G401 (cell line): Measurements from ENCODE around the gene SOCS6. TPM values are rescaled to one million over a fixed set of nuclear protein-coding genes. Genes with fewer than 3 reads are reported as not detected.

Experiments used
- DNase-seq: peaks from one replicate; pipeline ENCODE4 v3.0.0-alpha.2; 2015; ENCODE audit warnings: low spot score
- in situ Hi-C: cut with HindIII; loops from 2 replicates; pipeline ENCODE4 v1.10.0; 2016; ENCODE audit warnings: low sequenced_read_pairs, mixed read lengths
- total RNA-seq: library from RNA; depleted of rRNA; stranded (reverse); fragments of >200 nt; shearing (Covaris generic); gene quantifications from 2 replicates; pipeline ENCODE4 v1.2.3, GENCODE V29; 2014

SOCS6 gene
- total RNA-seq, 1 experiment from 2014 or later: 52.1 TPM

- no peak for DNase-seq
- in situ Hi-C loops: no loop called here
Observed at GRCh38 chr18:70284976-70285620, 3.7 kb upstream of the SOCS6 start.

GRCh38 chr18:70287731-70288130 lies 1.1 kb upstream of the SOCS6 start:
- DNase-seq: no peak
- in situ Hi-C loops: no loop called here

- in situ Hi-C loops: no loop called here
Observed at GRCh38 chr18:70288171-70288850, 534 bp upstream of the SOCS6 start.

GRCh38 chr18:70289351-70290312 lies 787 bp downstream of the SOCS6 start:
- DNase-seq: peak; percentile 39
- in situ Hi-C loops: no loop called here

More at GRCh38 chr18:70288171-70288850, 534 bp upstream of the SOCS6 start:
- peak; percentile 39 for DNase-seq

GRCh38 chr18:70290482-70291294 lies 1.8 kb downstream of the SOCS6 start:
- DNase-seq: no peak
- in situ Hi-C loops: no loop called here

GRCh38 chr18:70291295-70291574 lies 2.4 kb downstream of the SOCS6 start:
- in situ Hi-C loops: no loop called here
- DNase-seq: no peak

- in situ Hi-C loops: no loop called here
Observed at GRCh38 chr18:70292628-70293027, 3.8 kb downstream of the SOCS6 start.

GRCh38 chr18:70293166-70293565 lies 4.3 kb downstream of the SOCS6 start:
- no peak for DNase-seq
- in situ Hi-C loops: no loop called here

More at GRCh38 chr18:70292628-70293027, 3.8 kb downstream of the SOCS6 start:
- no peak for DNase-seq

GRCh38 chr18:70294471-70295191 lies 5.8 kb downstream of the SOCS6 start:
- in situ Hi-C loops: no loop called here
- no peak for DNase-seq

- DNase-seq: no peak
- in situ Hi-C loops: no loop called here
Observed at GRCh38 chr18:70295192-70296188, 6.6 kb downstream of the SOCS6 start.

- no peak for DNase-seq
- in situ Hi-C loops: no loop called here
Observed at GRCh38 chr18:70296289-70296688, 7.4 kb downstream of the SOCS6 start.

GRCh38 chr18:70296781-70297180 lies 7.9 kb downstream of the SOCS6 start:
- in situ Hi-C loops: no loop called here
- no peak for DNase-seq

GRCh38 chr18:70299393-70299792 lies 10.5 kb downstream of the SOCS6 start:
- in situ Hi-C loops: no loop called here
- no peak for DNase-seq

- no peak for DNase-seq
- in situ Hi-C loops: no loop called here
Observed at GRCh38 chr18:70301667-70302066, 12.8 kb downstream of the SOCS6 start.

- DNase-seq: no peak
- in situ Hi-C loops: no loop called here
Observed at GRCh38 chr18:70308555-70309294, 19.9 kb downstream of the SOCS6 start.

- in situ Hi-C loops: no loop called here
- DNase-seq: no peak
Observed at GRCh38 chr18:70310560-70311320, 21.9 kb downstream of the SOCS6 start.
